Panc1 (cell line): ENCODE data around the gene UGT2A3. TPM values are rescaled to one million over a fixed set of nuclear protein-coding genes. Genes with fewer than 3 reads are reported as not detected.

ENCODE experiments used
- ATAC-seq: fragments of 200-7000 bp; cut with Tn5 transposase; 2 replicates; pipeline ENCODE4 v1.9.1; 2020; ENCODE audit warnings: mild to moderate bottlenecking, moderate library complexity
- Bru-seq: library from RNA; stranded (reverse); fragments of 400-500 nt; gene quantifications from one replicate; lab custom pipeline; 2021; lab: Mats Ljungman, UMichigan
- BruChase-seq, 2 experiments: library from RNA; stranded (reverse); fragments of 400-500 nt; gene quantifications; one replicate each; lab custom pipeline; 2021; lab: Mats Ljungman, UMichigan
- BruUV-seq: library from RNA; stranded (reverse); fragments of 400-500 nt; replicated peaks from 2 replicates; lab custom pipeline; 2021; lab: Mats Ljungman, UMichigan
- CTCF ChIA-PET: fragments of 300-600 bp; sonication (Branson Sonifier 250); formaldehyde crosslinking; loops from one replicate; lab custom pipeline; 2022; ENCODE audit warnings: antibody characterized with exemption; lab: Charles Lee
- POLR2A ChIA-PET: fragments of 300-600 bp; sonication (Branson Sonifier 250); formaldehyde crosslinking; loops from one replicate; lab custom pipeline; 2022; ENCODE audit warnings: antibody characterized with exemption; lab: Charles Lee
- DNase-seq: peaks from one replicate; pipeline ENCODE4 v3.0.0-alpha.2; 2010; ENCODE audit warnings: low read depth, low spot score
- H3K27ac ChIP-seq: 2 replicates; pipeline ENCODE4 v1.5.1; 2011; ENCODE audit warnings: mild to moderate bottlenecking, low read length, inconsistent platforms
- H3K27me3 ChIP-seq: fragments of 200-500 bp; sonication (Bioruptor generic); 2 replicates; pipeline ENCODE4 v1.6.0; 2014; ENCODE audit warnings: low read length, inconsistent platforms; ENCODE audit not compliant: control insufficient read depth, insufficient read depth
- H3K36me3 ChIP-seq: fragments of 200-500 bp; sonication (Bioruptor generic); 2 replicates; pipeline ENCODE4 v1.5.1; 2014; ENCODE audit warnings: inconsistent platforms, mild to moderate bottlenecking, low read length, moderate library complexity; ENCODE audit not compliant: control insufficient read depth, insufficient read depth
- H3K4me1 ChIP-seq: 2 replicates; pipeline ENCODE4 v1.5.1; 2011; ENCODE audit warnings: inconsistent platforms, mild to moderate bottlenecking, low read length, moderate library complexity; ENCODE audit not compliant: control insufficient read depth, insufficient read depth
- H3K4me3 ChIP-seq, 2 experiments: 2 replicates each; pipeline ENCODE4 v1.5.1; 2011 to 2012; ENCODE audit warnings: low read depth in 2 of 2, low read length in 2 of 2, mild to moderate bottlenecking in 2 of 2, inconsistent platforms in 1 of 2, moderate library complexity in 1 of 2
- H3K9me3 ChIP-seq: fragments of 200-500 bp; sonication (Bioruptor generic); 2 replicates; pipeline ENCODE4 v1.5.1; 2014; ENCODE audit warnings: low read depth, mild to moderate bottlenecking, inconsistent platforms, low read length, moderate library complexity; ENCODE audit not compliant: control insufficient read depth, insufficient read depth
- POLR2AphosphoS5 ChIP-seq: IDR thresholded peaks from 2 replicates; pipeline ENCODE4 v1.6.1; 2012; ENCODE audit warnings: mild to moderate bottlenecking, low read depth, low read length, moderate library complexity
- REST ChIP-seq, 2 experiments: IDR thresholded peaks; 2 replicates each; pipeline ENCODE4 v1.6.1; 2011 to 2012; ENCODE audit warnings: low read depth in 2 of 2, control low read depth in 1 of 2, low read length in 1 of 2, mild to moderate bottlenecking in 1 of 2, moderate library complexity in 1 of 2; ENCODE audit not compliant: insufficient read depth in 1 of 2
- SIN3A ChIP-seq: IDR thresholded peaks from 2 replicates; pipeline ENCODE4 v1.6.1; 2012; ENCODE audit warnings: low read depth, mild to moderate bottlenecking, low read length, moderate library complexity, borderline replicate concordance; ENCODE audit not compliant: insufficient read depth
- TCF7L2 ChIP-seq: IDR thresholded peaks from 2 replicates; pipeline ENCODE4 v1.6.1; 2011; ENCODE audit warnings: mild to moderate bottlenecking, low read depth, low read length, inconsistent platforms
- in situ Hi-C: cut with HindIII; loops from 2 replicates; pipeline ENCODE4 v1.10.0; 2016; ENCODE audit warnings: low sequenced_read_pairs, low pct_unique_long_range_greater_than_20kb
- intact Hi-C: fragments of 100-400 bp; cut with micrococcal nuclease; formaldehyde crosslinking; loops from one replicate; pipeline ENCODE4 v1.10.0; 2022; ENCODE audit not compliant: unreplicated experiment
- long read RNA-seq: library from polyadenylated mRNA; unstranded; transcript quantifications from one replicate; pipeline ENCODE4 v2.0.0, GENCODE V29; 2021; ENCODE audit not compliant: unreplicated experiment
- polyA plus RNA-seq: library from polyadenylated mRNA; unstranded; fragments of >200 nt; gene quantifications from one replicate; pipeline ENCODE4 v1.2.1, GENCODE V29; 2012; ENCODE audit warnings: missing spikeins; ENCODE audit not compliant: insufficient read length
- total RNA-seq: library from RNA; stranded (reverse); gene quantifications from one replicate; pipeline ENCODE4 v1.2.1, GENCODE V29; 2021; ENCODE audit not compliant: unreplicated experiment
- TF ChIP-seq, protein P1 (sequence below): fragments of 450-650 bp; IDR thresholded peaks from 2 replicates; pipeline ENCODE4 v1.5.1; 2017; ENCODE audit warnings: mild to moderate bottlenecking

Gene UGT2A3
- total RNA-seq (0.05 TPM), Bru-seq, nascent RNA (percentile 20 among the genes with signal in this experiment), BruChase-seq, experiment 1, labeled RNA remaining after a 2-hour chase (percentile 21 among the genes with signal in this experiment), BruChase-seq, experiment 2, labeled RNA remaining after a 6-hour chase (percentile 20 among the genes with signal in this experiment)
- polyA plus RNA-seq, result not detected
- long read RNA-seq, result 0 reads

DNA sequence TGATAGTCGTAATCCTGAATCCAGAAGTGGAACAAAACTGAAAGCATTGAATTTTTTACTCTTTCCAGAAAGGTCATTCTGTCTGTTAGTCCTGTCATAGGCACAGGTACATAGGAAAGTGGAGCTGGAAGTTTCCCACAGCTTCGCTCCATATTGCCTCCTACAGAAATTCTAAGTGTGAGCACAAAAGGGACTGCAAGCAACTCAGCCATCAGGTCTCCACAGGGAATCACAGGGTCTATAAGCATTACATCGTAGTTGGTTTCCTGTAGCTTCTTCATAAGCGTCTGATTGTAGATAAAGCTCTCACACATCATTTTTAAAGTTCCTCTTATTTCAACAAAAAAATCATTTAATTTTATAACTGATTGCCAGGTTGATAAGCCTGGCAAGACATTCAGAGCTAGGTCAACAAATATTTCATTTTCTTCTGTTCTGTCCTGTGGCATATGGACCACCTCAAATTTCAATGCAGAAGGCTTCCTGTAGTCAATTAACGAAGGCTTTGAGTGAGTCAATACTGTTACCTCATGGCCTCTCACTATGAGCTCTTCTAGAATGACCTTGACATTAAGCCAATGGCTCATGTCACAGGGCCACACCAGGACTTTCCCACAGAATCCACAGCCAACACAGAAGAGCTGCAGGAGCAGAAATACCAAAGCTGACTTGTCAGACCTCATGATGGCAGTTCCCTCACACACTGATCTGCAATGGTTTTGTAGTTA, at the start of gene UGT2A3:
TSS of gene UGT2A3 (minus strand) at position 727 of the 728 bp plus-strand sequence. CDS start at position 683, 44 bp downstream.
- Histone ChIP-seq H3K4me3 (no peak within 1 kb of the TSS), H3K9me3 (no peaks in the 10 kb centered on the region), H3K27me3 (no peaks in the 10 kb centered on the region), H3K27ac (no peak within 1 kb of the TSS), H3K36me3 (no peaks in the 10 kb centered on the region), H3K4me1 (no peaks in the 10 kb centered on the region)
- in situ Hi-C loops (no loop called here), intact Hi-C loops (no loop called here)
- POLR2A ChIA-PET, result no interaction called here
- no TSS peak for BruUV-seq
- TF ChIP-seq, protein P1, sequence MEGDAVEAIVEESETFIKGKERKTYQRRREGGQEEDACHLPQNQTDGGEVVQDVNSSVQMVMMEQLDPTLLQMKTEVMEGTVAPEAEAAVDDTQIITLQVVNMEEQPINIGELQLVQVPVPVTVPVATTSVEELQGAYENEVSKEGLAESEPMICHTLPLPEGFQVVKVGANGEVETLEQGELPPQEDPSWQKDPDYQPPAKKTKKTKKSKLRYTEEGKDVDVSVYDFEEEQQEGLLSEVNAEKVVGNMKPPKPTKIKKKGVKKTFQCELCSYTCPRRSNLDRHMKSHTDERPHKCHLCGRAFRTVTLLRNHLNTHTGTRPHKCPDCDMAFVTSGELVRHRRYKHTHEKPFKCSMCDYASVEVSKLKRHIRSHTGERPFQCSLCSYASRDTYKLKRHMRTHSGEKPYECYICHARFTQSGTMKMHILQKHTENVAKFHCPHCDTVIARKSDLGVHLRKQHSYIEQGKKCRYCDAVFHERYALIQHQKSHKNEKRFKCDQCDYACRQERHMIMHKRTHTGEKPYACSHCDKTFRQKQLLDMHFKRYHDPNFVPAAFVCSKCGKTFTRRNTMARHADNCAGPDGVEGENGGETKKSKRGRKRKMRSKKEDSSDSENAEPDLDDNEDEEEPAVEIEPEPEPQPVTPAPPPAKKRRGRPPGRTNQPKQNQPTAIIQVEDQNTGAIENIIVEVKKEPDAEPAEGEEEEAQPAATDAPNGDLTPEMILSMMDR, result no peak
- no peak for TF ChIP-seq SIN3A
- TF ChIP-seq REST (IDR thresholded peaks at IDR 0.05; ENCODE audit: insufficient read depth in 1 of 2, low read depth in 2 of 2, low read length in 1 of 2), result no peak
- TF ChIP-seq TCF7L2, result no peak
- TF ChIP-seq POLR2AphosphoS5, result no peak
- DNase-seq (no peak), ATAC-seq (no peak)
- CTCF ChIA-PET, result no interaction called here

DNA sequence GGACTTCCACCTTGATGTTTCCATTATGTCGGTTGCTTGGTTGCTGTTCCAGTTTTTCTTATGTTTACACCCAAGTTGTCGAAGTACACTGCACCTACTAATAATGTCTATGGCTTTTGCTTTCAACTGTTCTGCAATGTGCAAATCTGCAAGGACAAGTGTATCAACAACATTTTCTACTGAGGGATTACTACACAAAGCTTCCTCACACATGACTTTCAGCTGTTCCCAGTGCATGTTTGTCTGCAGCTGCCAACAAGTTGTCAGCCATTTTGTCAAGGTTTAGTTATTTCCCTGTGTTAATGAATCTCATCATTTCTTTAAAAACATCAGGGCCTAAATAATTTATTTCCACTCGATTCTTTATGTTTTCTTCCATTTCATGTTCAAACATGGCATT, 45.4 kb upstream of the UGT2A3 start:
- Histone ChIP-seq H3K36me3 (no peaks in the 10 kb centered on the region), H3K4me1 (no peaks in the 10 kb centered on the region), H3K27ac (no peak overlapping the region), H3K9me3 (no peaks in the 10 kb centered on the region), H3K4me3 (no peak overlapping the region), H3K27me3 (no peaks in the 10 kb centered on the region)
- no TSS peak for BruUV-seq
- in situ Hi-C loops (no loop called here), intact Hi-C loops (no loop called here)
- TF ChIP-seq REST (IDR thresholded peaks at IDR 0.05; ENCODE audit: insufficient read depth in 1 of 2, low read depth in 2 of 2, low read length in 1 of 2) (no peak), TCF7L2 (no peak), POLR2AphosphoS5 (no peak), SIN3A (no peak)
- TF ChIP-seq, protein P1, result no peak
- CTCF ChIA-PET, result no interaction called here
- DNase-seq (no peak), ATAC-seq (no peak)
- POLR2A ChIA-PET, result no interaction called here
